ENCODE results near the gene CATSPERE. TPM values are rescaled to one million over a fixed set of nuclear protein-coding genes. Genes with fewer than 3 reads are reported as not detected.
"Not testable (repeated sequence)": the region's sequence is repeated elsewhere in the genome, so short reads cannot be mapped to it uniquely, and the experiment has no call there.

Gene CATSPERE
- total and polyA plus RNA-seq, 11 donors: 0.07 to 1.2 (median 0.25) TPM

- Histone ChIP-seq H3K4me1 (peaks cover 0 to 46% (median 9%) of the 10 kb centered on the region in 12 donors), H3K27ac (no peak overlapping the region), H3K36me3 (peaks cover 0 to 10% (median 0%) of the 10 kb centered on the region in 9 donors), H3K9me3 (no peaks in the 10 kb centered on the region), H3K27me3 (no peaks in the 10 kb centered on the region), H3K4me3 (no peak overlapping the region)
- TF ChIP-seq CTCF (IDR thresholded peaks at IDR 0.05) (no peak), POLR2A (IDR thresholded peaks at IDR 0.05) (no peak)
- 56 to 71% (median 63%) methylated on average over 6 of the region's 6 CpGs for WGBS, 4 donors
- ATAC-seq: no peak
- intact Hi-C loops (cut with DNase I): no loop called here
- no peak for DNase-seq
Observed at GRCh38 chr1:244678697-244679096, 217.6 kb downstream of the CATSPERE start.

GRCh38 chr1:244680667-244681066 lies 219.6 kb downstream of the CATSPERE start:
- WGBS, 4 donors: 88 to 98% (median 89%) methylated on average over 1 of the region's 1 CpG

GRCh38 chr1:244682087-244682486 lies 221.0 kb downstream of the CATSPERE start:
- H3K9me3 ChIP-seq; H3K27ac ChIP-seq; H3K27me3 ChIP-seq; H3K4me3 ChIP-seq; ATAC-seq; intact Hi-C loops (cut with DNase I); DNase-seq: not testable (repeated sequence)
- 96 to 98% (median 97%) methylated on average over 4 of the region's 4 CpGs for WGBS, 4 donors
- H3K4me1 ChIP-seq: peaks cover 0 to 34% (median 6%) of the 10 kb centered on the region in 12 donors
- peaks cover 0 to 19% (median 9%) of the 10 kb centered on the region in 9 donors for H3K36me3 ChIP-seq

More at GRCh38 chr1:244680667-244681066, 219.6 kb downstream of the CATSPERE start:
- Histone ChIP-seq H3K36me3 (peaks cover 0 to 10% (median 0%) of the 10 kb centered on the region in 9 donors), H3K4me1 (peaks cover 0 to 37% (median 6%) of the 10 kb centered on the region in 12 donors), H3K27ac (no peak overlapping the region), H3K9me3 (no peaks in the 10 kb centered on the region), H3K27me3 (no peaks in the 10 kb centered on the region), H3K4me3 (no peak overlapping the region)
- intact Hi-C loops (cut with DNase I): no loop called here
- ATAC-seq (no peak), DNase-seq (no peak)
- no peak for TF ChIP-seq CTCF (IDR thresholded peaks at IDR 0.05)

Other genes with a start within 250 kb of the CATSPERE start
- gene ADSS2, start 9.4 kb upstream of the CATSPERE start, total RNA-seq: 10 to 100 TPM in 2 of 9 donors, 1 to 10 TPM in 7; 5.0 to 14.0 (median 6.7) TPM
- gene ADSS2, start 9.4 kb upstream of the CATSPERE start, polyA plus RNA-seq: 10 to 100 TPM in 1 of 2 donors, 1 to 10 TPM in 1; 3.5 to 13.1 TPM
- gene DESI2, start 191.9 kb downstream of the CATSPERE start, total RNA-seq: 10 to 100 TPM; 18.7 to 34.2 (median 23.1) TPM
- gene DESI2, start 191.9 kb downstream of the CATSPERE start, polyA plus RNA-seq: 10 to 100 TPM in 1 of 2 donors, 1 to 10 TPM in 1; 8.2 to 22.4 TPM

All from heart left ventricle (tissue), 16 donors.